ENCODE measurements around the gene LONP2. TPM values are rescaled to one million over a fixed set of nuclear protein-coding genes. Genes with fewer than 3 reads are reported as not detected.
"Not testable (repeated sequence)": the region's sequence is repeated elsewhere in the genome, so short reads cannot be mapped to it uniquely, and the experiment has no call there.

Gene LONP2
- total RNA-seq, 3 donors from 2014 or later (not counting 1 experiment from before 2014, with no cell fraction given), result 48.6 to 87.8 (median 61.7) TPM

GRCh38 chr16:48234630-48235029 is 9.5 kb upstream of the LONP2 start:
- Histone ChIP-seq H3K27me3 (ENCODE audit: control insufficient read depth, insufficient read depth, low read length) (no peaks in the 10 kb centered on the region), H3K9me3 (ENCODE audit: control insufficient read depth, insufficient read depth, low read length) (no peaks in the 10 kb centered on the region), H3K4me1 (ENCODE audit: control insufficient read depth, insufficient read depth, low read length) (no peaks in the 10 kb centered on the region), H3K27ac (ENCODE audit: low read length) (no peak overlapping the region), H3K36me3 (ENCODE audit: control insufficient read depth, insufficient read depth, low read length) (no peaks in the 10 kb centered on the region), H3K4me3 (ENCODE audit: low read length) (no peak overlapping the region)
- no peak for ATAC-seq
- Mint-ChIP-seq H3K4me1 (no peaks in the 10 kb centered on the region), H3K36me3 (no peaks in the 10 kb centered on the region), H3K27me3 (ENCODE audit: low read depth in 2 of 2) (peaks cover 0 to 7% of the 10 kb centered on the region in 2 donors), H3K27ac (no peak overlapping the region), H3K9me3 (no peaks in the 10 kb centered on the region), H3K4me3 (no peak overlapping the region)
- no peak for DNase-seq
- no peak for TF ChIP-seq CTCF (IDR thresholded peaks at IDR 0.05)
- intact Hi-C loops (cut with micrococcal nuclease), result no loop called here

GRCh38 chr16:48235058-48235555 is 9.0 kb upstream of the LONP2 start:
- ATAC-seq, result no peak

DNA sequence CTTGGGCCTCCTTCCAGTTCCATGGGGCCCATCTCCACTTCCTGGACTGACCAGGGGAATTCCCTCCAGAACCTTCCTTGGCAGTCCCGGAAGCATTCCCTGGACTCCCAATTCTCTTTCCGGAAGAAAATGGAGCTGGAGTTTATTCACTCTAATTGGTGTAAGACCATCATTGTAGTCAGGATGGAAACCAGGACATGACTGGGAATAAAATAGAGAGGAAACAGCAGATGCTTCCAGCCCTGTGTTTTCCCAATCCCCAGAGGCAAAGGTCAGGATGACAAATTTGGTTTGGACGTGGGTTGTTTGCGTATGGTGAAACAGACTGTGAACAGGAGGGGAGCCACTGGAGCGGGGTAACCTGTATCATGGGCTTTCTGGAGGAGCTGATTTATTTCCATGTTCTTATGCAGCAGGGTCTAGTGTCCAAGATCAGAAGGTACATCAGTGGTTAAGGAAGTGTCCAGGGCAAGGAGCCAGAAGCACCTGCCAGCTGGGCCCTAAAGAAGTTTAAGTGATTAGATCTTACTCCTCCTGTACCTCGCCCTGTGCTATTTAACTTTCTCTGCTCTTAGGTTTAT is 8.5 kb upstream of the LONP2 start:
- no peak overlapping the region for H3K27ac ChIP-seq (ENCODE audit: low read length)
- TF ChIP-seq CTCF (IDR thresholded peaks at IDR 0.05), result no peak
- Mint-ChIP-seq H3K4me1 (no peaks in the 10 kb centered on the region), H3K27ac (no peak overlapping the region), H3K27me3 (ENCODE audit: low read depth in 2 of 2) (no peaks in the 10 kb centered on the region), H3K4me3 (no peak overlapping the region), H3K36me3 (no peaks in the 10 kb centered on the region), H3K9me3 (peaks cover 0 to 3% of the 10 kb centered on the region in 2 donors)
- H3K36me3 ChIP-seq (ENCODE audit: control insufficient read depth, insufficient read depth, low read length), result no peaks in the 10 kb centered on the region
- ATAC-seq (no peak), DNase-seq (no peak)
- H3K9me3 ChIP-seq (ENCODE audit: control insufficient read depth, insufficient read depth, low read length), result no peaks in the 10 kb centered on the region
- intact Hi-C loops (cut with micrococcal nuclease), result no loop called here
- no peaks in the 10 kb centered on the region for H3K4me1 ChIP-seq (ENCODE audit: control insufficient read depth, insufficient read depth, low read length)
- H3K4me3 ChIP-seq (ENCODE audit: low read length), result no peak overlapping the region
- no peaks in the 10 kb centered on the region for H3K27me3 ChIP-seq (ENCODE audit: control insufficient read depth, insufficient read depth, low read length)
- 92% methylated on average over 6 of the region's 6 CpGs for WGBS (ENCODE audit: insufficient coverage)

More at GRCh38 chr16:48235058-48235555, 9.0 kb upstream of the LONP2 start:
- Histone ChIP-seq H3K4me1 (ENCODE audit: control insufficient read depth, insufficient read depth, low read length) (no peaks in the 10 kb centered on the region), H3K27ac (ENCODE audit: low read length) (no peak overlapping the region), H3K4me3 (ENCODE audit: low read length) (no peak overlapping the region), H3K27me3 (ENCODE audit: control insufficient read depth, insufficient read depth, low read length) (no peaks in the 10 kb centered on the region), H3K36me3 (ENCODE audit: control insufficient read depth, insufficient read depth, low read length) (no peaks in the 10 kb centered on the region), H3K9me3 (ENCODE audit: control insufficient read depth, insufficient read depth, low read length) (no peaks in the 10 kb centered on the region)
- Mint-ChIP-seq H3K36me3 (no peaks in the 10 kb centered on the region), H3K9me3 (peaks cover 0 to 1% of the 10 kb centered on the region in 2 donors), H3K4me1 (no peaks in the 10 kb centered on the region), H3K27ac (no peak overlapping the region), H3K27me3 (ENCODE audit: low read depth in 2 of 2) (peaks cover 0 to 3% of the 10 kb centered on the region in 2 donors), H3K4me3 (no peak overlapping the region)
- no peak for DNase-seq
- TF ChIP-seq CTCF (IDR thresholded peaks at IDR 0.05), result no peak
- 88% methylated on average over 6 of the region's 6 CpGs for WGBS (ENCODE audit: insufficient coverage)
- intact Hi-C loops (cut with micrococcal nuclease), result no loop called here

GRCh38 chr16:48236286-48236685 is 7.8 kb upstream of the LONP2 start:
- Histone ChIP-seq H3K9me3 (ENCODE audit: control insufficient read depth, insufficient read depth, low read length) (no peaks in the 10 kb centered on the region), H3K27me3 (ENCODE audit: control insufficient read depth, insufficient read depth, low read length) (no peaks in the 10 kb centered on the region), H3K4me1 (ENCODE audit: control insufficient read depth, insufficient read depth, low read length) (no peaks in the 10 kb centered on the region), H3K27ac (ENCODE audit: low read length) (no peak overlapping the region), H3K36me3 (ENCODE audit: control insufficient read depth, insufficient read depth, low read length) (no peaks in the 10 kb centered on the region), H3K4me3 (ENCODE audit: low read length) (no peak overlapping the region)
- DNase-seq (no peak), ATAC-seq (no peak)
- 100% methylated on average over 1 of the region's 1 CpG for WGBS (ENCODE audit: insufficient coverage)
- no peaks in the 10 kb centered on the region for H3K4me1 Mint-ChIP-seq
- no peak overlapping the region for H3K27ac Mint-ChIP-seq
- no peak overlapping the region for H3K4me3 Mint-ChIP-seq
- H3K9me3 Mint-ChIP-seq, result peaks cover 0 to 3% of the 10 kb centered on the region in 2 donors
- TF ChIP-seq CTCF (IDR thresholded peaks at IDR 0.05), result no peak
- intact Hi-C loops (cut with micrococcal nuclease), result no loop called here
- no peaks in the 10 kb centered on the region for H3K27me3 Mint-ChIP-seq (ENCODE audit: low read depth in 2 of 2)
- no peaks in the 10 kb centered on the region for H3K36me3 Mint-ChIP-seq

DNA sequence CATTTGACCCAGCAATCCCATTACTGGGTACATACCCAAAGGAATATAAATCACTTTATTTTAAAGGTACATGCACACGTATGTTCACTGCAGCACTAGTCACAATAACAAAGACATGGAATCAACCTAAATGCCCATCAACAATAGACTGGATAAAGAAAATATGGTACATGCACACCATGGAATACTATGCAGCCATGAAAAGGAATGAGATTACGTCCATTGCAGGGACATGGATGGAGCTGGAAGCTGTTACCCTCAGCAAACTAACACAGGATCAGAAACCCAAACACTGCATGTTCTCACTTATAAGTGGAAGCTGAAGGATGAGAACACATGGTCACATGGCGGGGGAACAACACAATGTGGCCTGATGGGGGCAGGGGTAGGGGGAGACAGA is 4.0 kb upstream of the LONP2 start:
- WGBS (ENCODE audit: insufficient coverage), result 90% methylated on average over 3 of the region's 3 CpGs
- H3K36me3 ChIP-seq (ENCODE audit: control insufficient read depth, insufficient read depth, low read length); DNase-seq; H3K4me3 Mint-ChIP-seq; H3K9me3 Mint-ChIP-seq; H3K4me3 ChIP-seq (ENCODE audit: low read length); H3K27me3 Mint-ChIP-seq (ENCODE audit: low read depth in 2 of 2); H3K4me1 Mint-ChIP-seq; H3K9me3 ChIP-seq (ENCODE audit: control insufficient read depth, insufficient read depth, low read length); H3K36me3 Mint-ChIP-seq; H3K27me3 ChIP-seq (ENCODE audit: control insufficient read depth, insufficient read depth, low read length); H3K27ac Mint-ChIP-seq; H3K27ac ChIP-seq (ENCODE audit: low read length); ATAC-seq: not testable (repeated sequence)
- H3K4me1 ChIP-seq (ENCODE audit: control insufficient read depth, insufficient read depth, low read length), result peaks cover 12% of the 10 kb centered on the region
- intact Hi-C loops (cut with micrococcal nuclease), result loop anchor here (5.0 kb wide), 1 partner anchor 372 kb away; the partner anchor contains the start of gene N4BP1
